HG03439 (cell line): ENCODE measurements around the gene SGMS1.
"Not testable (repeated sequence)": the region's sequence is repeated elsewhere in the genome, so short reads cannot be mapped to it uniquely, and the experiment has no call there.

ENCODE experiments used
- ATAC-seq: cut with Tn5 transposase; IDR thresholded peaks from one replicate; pipeline ENCODE4 v1.9.1; 2021; ENCODE audit warnings: mild to moderate bottlenecking, moderate library complexity; ENCODE audit not compliant: unreplicated experiment

The SGMS1 gene

DNA sequence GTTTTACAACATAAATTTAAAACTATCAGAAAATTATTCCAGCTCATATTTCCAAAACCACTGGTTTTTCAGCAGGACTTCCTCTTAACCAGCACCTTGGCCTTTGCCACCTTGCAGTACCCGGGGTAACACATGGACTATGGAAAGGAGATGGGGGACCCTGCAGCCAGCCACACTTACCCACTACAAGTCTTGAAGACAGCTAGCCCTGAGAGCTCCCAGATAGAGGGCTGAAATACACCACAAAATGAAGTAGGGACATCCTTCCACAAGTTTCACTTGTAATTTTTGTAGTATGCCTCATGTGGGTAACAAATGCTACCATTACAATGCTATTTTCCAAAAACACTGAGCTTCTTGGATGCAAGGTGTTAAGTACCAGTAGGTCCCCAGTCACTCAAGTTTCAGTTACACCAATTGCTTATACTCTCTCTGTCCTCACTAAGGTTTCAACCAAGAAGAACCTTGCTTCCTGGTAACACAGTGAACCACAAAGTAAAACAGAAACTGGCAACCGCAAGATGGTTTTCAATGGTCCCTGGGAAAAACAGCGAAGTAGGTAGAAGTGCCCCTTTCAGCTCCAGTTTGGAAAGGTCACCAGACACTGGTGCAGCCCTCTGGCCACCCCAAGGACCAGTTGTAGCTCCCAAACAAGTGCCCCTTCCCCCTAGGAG is 110.9 kb downstream of the SGMS1 start:
- ATAC-seq: peak; percentile 40

DNA sequence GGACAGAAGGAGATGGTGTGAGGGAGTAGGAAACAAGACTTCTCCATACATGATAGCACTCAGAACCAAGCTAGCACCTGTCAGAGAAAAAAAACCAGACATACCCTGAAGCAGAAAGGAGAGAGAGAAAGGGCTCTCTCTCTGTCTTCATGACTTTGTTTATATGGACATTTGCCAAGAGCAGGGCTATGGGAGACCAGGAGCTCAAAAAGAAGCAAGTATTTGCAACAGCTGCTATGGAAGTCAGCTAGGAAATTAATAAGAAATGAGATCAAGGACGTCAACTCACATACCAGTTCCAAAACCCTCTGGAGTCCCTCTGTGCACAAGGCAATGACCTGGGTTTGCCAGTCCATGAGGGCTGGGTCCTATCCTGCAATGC is 111.6 kb downstream of the SGMS1 start:
- no peak for ATAC-seq

DNA sequence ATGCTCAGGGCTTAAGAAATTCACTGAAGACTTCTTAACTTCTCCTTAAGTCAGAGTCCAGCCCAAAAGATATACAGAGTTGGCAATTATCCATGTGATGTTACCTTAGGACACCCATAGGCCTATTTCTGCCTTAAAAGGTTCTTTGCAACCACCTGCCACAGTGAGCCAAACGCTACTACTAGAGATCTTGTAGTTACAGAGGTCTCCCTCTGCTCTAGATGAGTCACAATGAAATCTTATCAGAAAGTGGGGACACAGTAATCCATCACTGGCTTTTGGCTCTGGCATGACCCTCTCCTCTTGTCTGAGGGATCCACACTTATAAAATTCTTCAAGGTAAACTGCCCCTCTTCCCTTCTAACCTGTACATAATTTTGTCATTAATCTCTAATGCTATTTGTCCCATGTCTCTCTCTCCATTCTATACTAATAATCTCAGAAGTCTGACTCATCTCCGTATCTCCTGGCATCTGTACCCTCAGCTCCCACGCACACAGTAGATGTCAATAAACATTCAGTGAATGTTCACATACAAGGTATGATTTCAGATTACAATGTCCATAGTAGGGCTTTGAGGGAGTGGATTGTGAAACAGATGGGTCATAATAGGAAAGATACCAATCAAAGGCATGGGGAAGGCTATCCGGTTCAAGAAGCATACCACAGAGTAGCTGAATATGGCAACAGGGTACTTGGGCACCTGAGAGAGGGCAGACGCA is 112.1 kb downstream of the SGMS1 start:
- peak; percentile 31 for ATAC-seq

DNA sequence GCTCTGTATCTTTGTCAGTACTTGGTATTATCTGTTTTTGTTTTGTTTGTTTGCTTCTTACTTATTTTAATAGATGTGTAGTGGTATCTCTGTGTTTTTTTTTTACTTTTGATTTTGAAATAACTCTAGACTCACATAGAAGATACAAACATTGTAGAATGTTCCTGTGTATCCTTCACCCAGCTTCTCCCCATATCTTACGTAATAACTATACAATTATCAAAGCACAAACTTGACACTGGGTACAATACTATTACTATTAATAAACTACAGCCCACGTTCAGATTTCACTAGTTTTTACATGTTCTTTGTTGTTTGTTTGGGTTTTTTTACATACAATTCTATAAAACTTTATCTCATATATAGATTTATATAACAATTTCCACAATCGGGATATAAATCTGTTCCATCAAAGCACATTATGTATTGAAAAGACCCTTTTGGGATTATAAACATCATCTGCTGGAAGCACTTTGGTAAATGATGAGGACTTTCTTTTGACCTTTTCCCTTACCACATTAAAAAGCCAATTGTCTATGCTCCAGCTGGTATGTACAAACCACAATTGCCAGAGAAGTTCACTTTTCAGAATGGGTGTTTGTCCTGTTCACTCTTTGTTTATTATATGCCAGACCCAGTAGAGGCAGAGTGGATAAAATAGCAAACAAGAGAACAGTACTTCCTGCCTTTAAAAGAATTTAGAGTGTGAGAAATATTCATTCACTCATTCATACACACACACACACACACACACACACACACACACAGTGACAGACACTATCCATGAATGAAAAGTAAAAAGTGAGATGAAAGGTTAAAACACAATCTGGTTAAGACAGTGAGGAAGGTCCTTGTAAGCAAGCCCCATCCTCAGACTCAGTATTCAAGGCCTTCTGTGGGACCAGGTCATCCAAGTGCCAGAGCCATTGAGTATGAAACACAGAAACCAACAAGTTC is 113.0 kb downstream of the SGMS1 start:
- no peak for ATAC-seq

DNA sequence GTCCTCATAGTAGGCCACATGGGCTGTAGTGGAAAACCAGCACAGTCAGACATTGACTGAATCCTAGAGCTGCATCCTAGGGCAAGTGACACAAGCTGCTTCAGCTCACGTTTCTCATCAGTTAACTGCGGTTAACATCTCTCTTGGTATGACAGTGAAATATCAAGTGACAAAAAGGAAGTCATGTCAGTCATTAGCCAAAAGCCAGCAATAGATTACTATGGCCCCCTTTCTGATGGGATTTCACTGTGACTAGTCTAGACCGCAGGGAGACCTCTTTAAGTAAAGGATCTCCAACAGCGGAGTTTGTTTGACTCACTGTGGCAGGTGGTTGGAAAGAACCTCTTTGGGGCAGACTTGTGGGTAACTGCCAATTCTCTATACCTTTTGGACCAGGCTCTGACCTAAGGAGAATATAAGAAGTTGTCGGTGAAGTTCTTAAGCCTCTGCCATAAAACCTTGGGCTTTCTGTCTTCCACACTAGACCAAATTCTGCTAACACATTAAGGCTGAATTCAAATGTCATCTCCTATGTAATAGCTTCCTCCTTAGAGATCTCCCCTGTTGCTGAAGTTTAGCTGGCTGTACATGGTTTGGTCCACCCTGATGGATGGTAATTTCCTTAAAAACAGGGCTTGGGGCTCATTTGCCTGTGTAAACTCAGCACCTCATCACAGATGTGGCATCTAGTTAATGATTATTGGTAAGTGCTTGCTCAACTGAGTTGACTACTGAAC is 115.3 kb downstream of the SGMS1 start:
- peak; percentile 65 for ATAC-seq

DNA sequence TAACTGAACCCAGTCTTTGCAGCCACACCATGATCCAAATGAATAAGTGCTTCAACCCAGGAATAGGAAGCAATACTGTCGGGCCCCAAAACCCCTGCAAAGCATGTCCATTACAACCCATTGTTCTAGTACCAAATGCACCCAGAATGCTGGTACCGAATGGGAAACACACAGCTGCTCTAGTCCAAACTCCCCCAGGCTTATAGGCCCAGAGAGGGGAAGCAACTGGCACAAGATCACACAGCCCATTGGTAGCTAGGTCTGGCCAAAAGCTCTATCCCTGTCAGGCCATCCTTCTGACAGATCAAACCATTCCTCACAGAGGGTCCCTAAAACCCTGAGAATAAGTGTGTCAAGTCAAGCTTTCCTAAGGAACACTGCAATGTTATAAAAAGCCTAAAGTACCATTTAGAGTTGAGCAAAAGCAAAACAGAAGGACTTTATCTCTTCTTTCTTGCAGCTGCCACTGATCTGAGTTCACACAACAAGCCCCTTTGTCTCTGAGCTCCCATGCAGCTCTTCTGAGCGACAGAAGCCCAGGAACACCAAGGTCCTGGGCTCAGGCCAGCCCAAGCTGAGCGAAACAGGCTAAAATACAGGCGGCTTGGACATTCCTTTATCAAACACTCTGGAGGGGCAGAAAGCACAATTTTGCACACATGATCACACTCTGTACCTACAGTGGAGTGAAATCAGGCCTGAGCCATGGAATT is 116.7 kb downstream of the SGMS1 start:
- ATAC-seq: no peak

DNA sequence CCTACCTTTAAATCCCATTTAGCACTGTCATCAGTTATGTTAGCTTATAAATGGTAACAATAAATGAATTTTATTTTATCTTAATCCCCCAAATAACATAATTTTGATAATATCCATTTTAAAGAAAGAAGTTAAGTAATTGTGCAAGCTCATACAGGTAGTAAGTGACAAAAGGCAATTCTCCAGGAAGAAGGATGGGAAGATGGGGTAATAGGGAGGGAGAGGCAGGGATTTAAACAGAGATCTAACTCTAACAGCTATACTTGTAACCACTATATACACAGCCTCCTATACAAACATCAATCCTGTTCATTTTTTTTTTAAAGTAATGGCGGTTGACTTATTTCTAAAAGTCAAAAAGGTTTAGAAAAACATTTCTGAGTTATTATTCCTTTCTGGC is 119.4 kb downstream of the SGMS1 start:
- ATAC-seq: no peak

DNA sequence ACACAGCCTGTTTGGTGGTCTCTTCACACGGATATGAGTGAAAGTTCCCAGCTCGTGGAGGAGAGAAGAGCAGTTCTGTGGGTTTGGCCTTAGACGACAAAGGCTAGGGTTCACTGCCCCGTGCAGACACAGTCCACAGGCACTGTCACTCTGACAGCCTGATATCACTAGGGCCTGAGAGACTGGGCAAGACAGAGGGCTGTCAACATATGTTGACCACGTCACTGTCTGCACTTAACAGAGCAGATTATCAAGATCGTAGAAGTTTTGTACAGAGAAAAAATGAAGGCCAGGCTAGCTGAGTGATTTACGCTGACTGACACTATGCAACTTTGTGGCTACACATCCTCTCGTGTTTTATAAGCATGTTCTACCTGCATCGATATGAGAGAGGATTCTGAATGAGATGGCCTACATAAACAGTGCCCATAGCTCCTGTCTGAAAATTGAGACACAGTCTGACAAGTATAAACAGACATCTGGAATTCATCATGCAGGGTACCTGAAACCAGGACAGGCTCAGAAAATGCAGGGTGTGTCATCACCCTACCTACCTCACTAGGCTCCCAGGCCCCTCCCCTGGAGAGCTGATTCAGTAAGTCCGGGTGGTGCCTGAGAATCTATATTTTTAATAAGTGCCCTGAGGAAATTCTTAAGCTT is 120.0 kb downstream of the SGMS1 start:
- ATAC-seq: no peak

DNA sequence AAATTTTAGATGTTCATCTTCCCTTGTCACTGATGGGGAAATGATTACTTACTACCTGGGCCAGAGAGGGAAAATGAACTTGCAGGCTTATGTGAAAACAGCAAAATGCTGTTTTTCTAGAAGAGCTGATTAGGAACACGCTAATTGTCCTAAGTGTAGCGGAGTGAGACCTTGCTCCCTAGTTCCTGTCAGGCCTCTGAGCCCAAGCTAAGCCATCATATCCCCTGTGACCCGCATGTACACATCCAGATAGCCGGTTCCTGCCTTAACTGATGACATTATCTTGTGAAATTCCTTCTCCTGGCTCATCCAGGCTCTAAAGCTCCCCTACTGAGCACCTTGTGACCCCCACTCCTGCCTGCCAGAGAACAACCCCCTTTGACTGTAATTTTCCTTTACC is 120.6 kb downstream of the SGMS1 start:
- not testable (repeated sequence) for ATAC-seq

DNA sequence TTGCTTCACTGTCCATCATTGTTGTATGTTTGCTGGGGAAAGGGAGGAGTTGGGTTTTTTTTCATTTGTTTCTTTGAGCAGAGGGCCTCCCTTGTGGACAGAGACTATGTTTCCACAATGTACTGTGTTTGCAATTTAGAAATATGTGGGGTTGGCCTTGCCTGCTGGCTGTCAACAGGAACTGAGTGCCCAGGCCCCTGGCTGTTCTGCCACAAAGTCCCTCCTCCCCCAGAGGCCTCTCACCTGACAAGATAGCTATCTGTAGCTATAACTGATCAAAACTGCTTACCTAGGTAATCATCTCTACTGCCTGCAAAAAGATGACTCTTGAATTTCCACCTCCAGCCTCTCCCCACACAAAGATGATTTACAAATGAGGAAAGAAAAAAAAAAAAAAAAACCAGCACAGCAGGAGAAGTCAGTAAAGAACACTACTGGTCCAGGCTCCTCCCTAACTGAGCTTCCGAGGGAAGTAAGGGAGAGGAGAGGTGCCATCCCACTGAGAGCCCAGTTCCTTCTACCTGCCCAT is 121.8 kb downstream of the SGMS1 start:
- peak; percentile 41 for ATAC-seq

DNA sequence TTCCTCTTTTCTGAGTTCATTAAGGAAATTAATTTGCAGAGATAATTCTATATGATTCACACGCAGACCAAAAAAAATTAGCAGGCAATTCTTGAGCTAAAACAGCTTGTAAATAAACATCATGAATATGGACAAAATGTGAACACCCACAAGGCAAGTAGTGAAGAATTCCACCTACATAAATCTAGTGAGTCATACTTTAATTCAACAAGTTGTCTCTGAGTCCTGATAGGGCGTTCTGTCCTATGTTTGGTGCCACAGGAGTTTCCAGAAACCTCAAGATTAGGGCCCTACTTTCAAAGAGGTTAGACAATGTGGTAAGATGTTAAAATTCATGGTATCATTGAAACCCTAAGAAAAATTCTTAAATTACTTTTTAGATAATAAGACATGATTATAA is 122.3 kb downstream of the SGMS1 start:
- no peak for ATAC-seq

DNA sequence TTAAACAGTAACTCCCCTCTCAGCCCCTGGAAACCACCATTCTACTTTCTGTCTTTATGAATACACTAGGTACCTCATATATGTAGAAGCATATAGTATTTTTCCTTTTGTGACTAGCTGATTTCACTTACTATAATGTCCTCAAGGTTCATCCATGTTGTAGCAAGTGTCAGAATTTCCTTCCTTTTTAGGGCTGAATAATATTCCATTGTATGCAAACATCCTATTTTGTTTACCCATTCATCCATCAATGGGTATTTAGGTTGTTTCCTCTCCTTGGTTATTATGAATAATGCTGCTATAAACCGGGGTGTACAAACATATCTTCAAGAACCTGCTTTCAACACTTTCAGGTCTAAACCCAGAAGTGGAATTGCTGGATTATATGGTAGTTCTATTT is 125.3 kb downstream of the SGMS1 start:
- no peak for ATAC-seq

DNA sequence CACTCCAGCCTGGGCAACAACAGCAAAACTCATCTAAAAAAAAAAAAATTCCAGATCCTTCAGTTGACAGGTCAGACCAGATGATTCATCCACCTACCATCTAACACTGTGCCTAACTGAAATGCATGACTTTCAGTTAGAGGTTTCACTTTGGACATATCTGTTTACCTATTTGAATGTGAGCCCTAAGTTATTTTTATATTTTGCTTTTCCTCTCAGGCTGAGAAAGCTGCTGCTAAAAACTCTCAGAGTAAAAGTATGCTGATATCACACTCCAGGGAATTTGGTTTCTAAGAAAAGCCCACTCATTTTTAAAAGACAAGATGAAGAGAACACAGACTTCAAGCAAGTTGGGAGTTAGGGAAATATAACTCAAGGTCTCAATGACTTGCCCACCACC is 126.0 kb downstream of the SGMS1 start:
- ATAC-seq: peak; percentile 88

DNA sequence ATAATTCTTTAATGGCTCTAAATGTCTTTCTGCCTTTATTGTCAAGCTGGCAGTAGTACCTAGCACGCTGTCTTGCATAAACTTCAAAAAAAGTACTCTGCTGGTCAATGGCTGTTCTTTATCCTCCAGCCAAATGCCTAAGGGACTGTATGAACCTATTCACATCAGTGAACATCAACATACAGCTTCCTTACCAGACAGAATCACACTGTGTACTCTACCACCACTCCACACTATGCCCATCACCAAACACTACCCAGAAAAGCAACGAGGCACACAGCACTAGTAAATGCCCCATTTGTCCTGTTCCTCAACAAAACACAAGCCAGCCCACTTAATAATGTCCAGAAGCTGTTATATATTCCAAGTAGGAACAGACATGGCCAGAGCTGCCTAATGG is 127.5 kb downstream of the SGMS1 start:
- no peak for ATAC-seq

DNA sequence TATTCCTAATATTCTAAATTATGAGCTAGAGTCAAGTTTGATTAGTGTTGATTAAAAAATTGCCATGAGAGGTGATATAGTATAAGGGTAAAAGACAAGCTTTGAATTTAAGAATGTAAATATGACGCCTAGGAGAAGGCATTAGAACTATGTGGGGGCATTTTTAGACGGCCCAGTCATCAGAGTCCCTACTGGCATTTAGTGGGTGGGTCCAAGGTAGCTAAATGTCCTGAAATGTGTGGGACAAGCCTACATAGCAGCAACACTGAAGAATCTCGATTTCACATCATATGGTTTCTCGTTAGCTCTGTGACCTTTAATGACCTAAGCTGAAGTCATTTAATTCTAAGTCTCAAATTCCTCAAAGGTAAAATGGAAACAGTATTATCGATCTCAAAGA is 133.5 kb downstream of the SGMS1 start:
- ATAC-seq: no peak

DNA sequence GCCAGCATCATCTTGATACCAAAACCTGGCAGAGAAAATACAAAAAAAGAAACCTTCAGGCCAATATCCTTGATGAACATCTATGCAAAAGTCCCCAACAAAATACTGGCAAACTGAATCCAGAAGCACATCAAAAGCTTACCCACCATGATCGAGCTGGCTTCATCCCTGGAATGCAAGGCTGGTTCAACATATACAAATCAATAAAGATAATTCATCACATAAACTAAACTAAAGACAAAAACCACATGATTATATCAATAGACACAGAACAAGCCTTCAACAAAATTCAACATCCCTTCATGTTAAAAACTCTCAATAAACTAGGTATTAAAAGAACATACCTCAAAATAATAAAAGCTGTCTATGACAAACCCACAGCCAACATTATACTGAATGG is 139.2 kb downstream of the SGMS1 start:
- ATAC-seq: not testable (repeated sequence)

DNA sequence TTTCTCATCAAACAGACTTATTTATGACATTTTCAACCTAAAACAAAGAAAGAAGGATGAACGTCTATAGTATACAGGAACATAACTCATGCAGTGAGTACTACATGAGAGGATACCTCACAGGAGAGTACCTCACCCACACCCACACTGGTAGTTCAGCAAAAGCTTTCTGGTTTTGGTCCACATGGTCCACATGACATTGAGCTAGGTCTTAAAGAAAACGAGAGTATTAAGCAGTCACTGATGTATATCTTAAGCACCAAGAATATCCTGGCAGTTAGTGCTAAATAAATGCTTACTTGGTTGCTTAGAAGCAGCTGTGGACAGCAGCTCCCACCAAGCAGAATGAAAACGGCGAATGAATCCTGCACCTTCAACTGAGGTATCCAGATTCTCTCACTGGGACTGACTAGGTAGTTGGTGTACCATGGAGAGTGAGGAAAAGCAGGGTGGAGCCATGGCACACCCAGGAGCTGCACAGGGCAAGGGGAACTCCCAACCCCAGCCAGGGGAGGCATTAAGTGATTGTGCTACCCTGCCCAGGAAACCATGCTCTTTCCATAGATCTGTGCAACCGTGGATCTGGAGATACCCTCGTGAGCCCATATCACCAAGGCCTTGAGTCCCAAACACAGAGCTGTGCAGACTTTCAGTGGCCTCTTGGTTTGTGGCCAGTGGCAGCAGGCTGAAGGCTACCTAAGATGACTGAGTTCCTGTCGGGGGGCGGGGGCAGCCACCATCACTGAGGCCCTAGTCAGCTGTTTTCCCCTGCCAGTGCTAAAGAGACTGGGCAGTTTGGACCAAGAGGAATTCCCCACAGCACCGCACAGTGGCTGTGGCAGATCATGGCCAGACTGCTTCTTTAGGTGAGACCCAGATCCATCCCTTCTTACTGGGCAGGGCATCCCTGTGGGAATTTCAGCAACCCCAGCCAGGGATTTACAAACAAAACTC is 143.4 kb downstream of the SGMS1 start:
- no peak for ATAC-seq
